ENCODE data around the gene CCNB1. TPM values are rescaled to one million over a fixed set of nuclear protein-coding genes. Genes with fewer than 3 reads are reported as not detected.
"Not testable (repeated sequence)": the region's sequence is repeated elsewhere in the genome, so short reads cannot be mapped to it uniquely, and the experiment has no call there.

CCNB1 gene
- total RNA-seq, 1 donor from 2014 or later, result 29.5 TPM

DNA sequence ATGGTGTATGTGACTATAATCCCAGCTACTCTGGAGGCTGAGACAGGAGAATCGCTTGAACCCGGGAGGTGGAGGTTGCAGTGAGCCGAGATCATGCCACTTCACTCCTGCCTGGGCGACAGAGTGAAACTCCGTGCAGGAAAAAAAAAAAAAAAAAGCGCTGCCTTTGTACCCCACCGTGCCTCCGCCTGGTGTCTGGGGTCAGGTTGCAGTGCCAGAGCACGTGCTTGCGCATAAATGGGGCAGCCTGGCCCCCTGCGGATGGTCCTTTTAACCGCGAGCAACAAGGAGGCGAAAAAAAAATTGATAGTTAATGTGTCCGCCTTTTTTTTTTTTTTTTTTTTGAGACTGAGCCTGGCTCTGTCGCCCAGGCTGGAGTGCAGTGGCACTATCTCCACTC is 6.3 kb upstream of the CCNB1 start:
- H3K27me3 Mint-ChIP-seq (ENCODE audit: low read depth), result no peaks in the 10 kb centered on the region
- H3K9me3 Mint-ChIP-seq (ENCODE audit: low read depth), result no peaks in the 10 kb centered on the region
- no peaks in the 10 kb centered on the region for H3K4me1 Mint-ChIP-seq (ENCODE audit: low read depth)
- no peak for DNase-seq (ENCODE audit: low spot score)
- H3K27ac Mint-ChIP-seq (ENCODE audit: unreplicated experiment), result no peak overlapping the region
- TF ChIP-seq, protein P1, sequence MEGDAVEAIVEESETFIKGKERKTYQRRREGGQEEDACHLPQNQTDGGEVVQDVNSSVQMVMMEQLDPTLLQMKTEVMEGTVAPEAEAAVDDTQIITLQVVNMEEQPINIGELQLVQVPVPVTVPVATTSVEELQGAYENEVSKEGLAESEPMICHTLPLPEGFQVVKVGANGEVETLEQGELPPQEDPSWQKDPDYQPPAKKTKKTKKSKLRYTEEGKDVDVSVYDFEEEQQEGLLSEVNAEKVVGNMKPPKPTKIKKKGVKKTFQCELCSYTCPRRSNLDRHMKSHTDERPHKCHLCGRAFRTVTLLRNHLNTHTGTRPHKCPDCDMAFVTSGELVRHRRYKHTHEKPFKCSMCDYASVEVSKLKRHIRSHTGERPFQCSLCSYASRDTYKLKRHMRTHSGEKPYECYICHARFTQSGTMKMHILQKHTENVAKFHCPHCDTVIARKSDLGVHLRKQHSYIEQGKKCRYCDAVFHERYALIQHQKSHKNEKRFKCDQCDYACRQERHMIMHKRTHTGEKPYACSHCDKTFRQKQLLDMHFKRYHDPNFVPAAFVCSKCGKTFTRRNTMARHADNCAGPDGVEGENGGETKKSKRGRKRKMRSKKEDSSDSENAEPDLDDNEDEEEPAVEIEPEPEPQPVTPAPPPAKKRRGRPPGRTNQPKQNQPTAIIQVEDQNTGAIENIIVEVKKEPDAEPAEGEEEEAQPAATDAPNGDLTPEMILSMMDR (IDR thresholded peaks at IDR 0.05), result no peak
- H3K36me3 Mint-ChIP-seq (ENCODE audit: low read depth), result no peaks in the 10 kb centered on the region
- H3K4me3 Mint-ChIP-seq (ENCODE audit: unreplicated experiment), result no peak overlapping the region

DNA sequence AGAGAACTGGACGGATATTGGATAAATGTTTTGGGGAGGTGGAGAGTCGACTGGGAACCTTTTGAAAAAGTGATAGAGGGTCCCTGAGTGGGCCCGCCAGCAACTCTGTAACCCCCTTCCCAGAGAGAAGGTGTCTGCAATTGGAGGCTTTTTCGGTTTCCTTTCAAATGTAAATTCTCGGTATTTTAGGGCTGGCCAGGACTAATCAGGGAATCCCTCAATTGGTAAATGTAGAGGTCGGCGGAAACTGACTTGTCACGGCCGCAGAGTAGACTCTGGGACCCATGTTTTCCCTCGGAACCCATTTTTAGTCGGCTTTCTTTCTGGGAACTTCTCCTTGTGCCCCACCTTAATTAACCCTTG is 524 bp downstream of the CCNB1 start:
- Mint-ChIP-seq H3K27me3 (ENCODE audit: low read depth) (no peaks in the 10 kb centered on the region), H3K36me3 (ENCODE audit: low read depth) (no peaks in the 10 kb centered on the region), H3K27ac (ENCODE audit: unreplicated experiment) (peak overlapping the region; percentile 94), H3K4me3 (ENCODE audit: unreplicated experiment) (peak overlapping the region; percentile 95), H3K9me3 (ENCODE audit: low read depth) (no peaks in the 10 kb centered on the region), H3K4me1 (ENCODE audit: low read depth) (peaks cover 31% of the 10 kb centered on the region)
- TF ChIP-seq, protein P1 (IDR thresholded peaks at IDR 0.05), result no peak
- DNase-seq (ENCODE audit: low spot score), result no peak

DNA sequence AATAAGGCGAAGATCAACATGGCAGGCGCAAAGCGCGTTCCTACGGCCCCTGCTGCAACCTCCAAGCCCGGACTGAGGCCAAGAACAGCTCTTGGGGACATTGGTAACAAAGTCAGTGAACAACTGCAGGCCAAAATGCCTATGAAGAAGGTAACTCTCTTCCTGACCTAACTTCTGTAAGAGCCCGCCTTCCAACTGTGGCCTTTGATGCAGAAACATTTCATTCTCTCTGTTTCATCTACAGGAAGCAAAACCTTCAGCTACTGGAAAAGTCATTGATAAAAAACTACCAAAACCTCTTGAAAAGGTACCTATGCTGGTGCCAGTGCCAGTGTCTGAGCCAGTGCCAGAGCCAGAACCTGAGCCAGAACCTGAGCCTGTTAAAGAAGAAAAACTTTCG is 979 bp downstream of the CCNB1 start:
- H3K4me1 Mint-ChIP-seq (ENCODE audit: low read depth), result peaks cover 31% of the 10 kb centered on the region
- peak overlapping the region; percentile 94 for H3K27ac Mint-ChIP-seq (ENCODE audit: unreplicated experiment)
- no peak for DNase-seq (ENCODE audit: low spot score)
- no peaks in the 10 kb centered on the region for H3K9me3 Mint-ChIP-seq (ENCODE audit: low read depth)
- no peaks in the 10 kb centered on the region for H3K36me3 Mint-ChIP-seq (ENCODE audit: low read depth)
- TF ChIP-seq, protein P1 (IDR thresholded peaks at IDR 0.05), result no peak
- H3K27me3 Mint-ChIP-seq (ENCODE audit: low read depth), result no peaks in the 10 kb centered on the region
- peak overlapping the region; percentile 95 for H3K4me3 Mint-ChIP-seq (ENCODE audit: unreplicated experiment)

DNA sequence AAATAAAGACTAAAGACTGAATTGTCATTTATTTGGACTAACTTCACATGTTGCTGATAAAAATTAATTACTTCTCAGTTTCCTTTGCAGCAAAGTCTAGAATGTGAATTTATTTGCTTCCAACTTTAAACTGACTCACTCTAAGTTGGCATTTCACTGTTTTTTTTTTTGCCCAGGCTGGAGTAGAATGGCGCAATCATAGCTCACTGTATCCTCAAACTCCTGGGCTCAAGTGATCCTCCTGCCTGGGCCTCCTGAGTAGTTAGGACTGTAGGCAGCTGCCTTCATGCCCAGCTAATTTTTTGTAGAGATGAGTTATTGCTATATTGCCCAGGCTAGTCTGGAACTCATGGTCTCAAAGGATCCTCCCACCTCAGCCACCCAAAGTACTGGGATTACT is 3.5 kb downstream of the CCNB1 start:
- DNase-seq (ENCODE audit: low spot score), result no peak
- peaks cover 31% of the 10 kb centered on the region for H3K4me1 Mint-ChIP-seq (ENCODE audit: low read depth)
- peaks cover 13% of the 10 kb centered on the region for H3K36me3 Mint-ChIP-seq (ENCODE audit: low read depth)
- H3K27ac Mint-ChIP-seq (ENCODE audit: unreplicated experiment), result no peak overlapping the region
- H3K27me3 Mint-ChIP-seq (ENCODE audit: low read depth), result no peaks in the 10 kb centered on the region
- peak overlapping the region; percentile 1 for H3K4me3 Mint-ChIP-seq (ENCODE audit: unreplicated experiment)
- TF ChIP-seq, protein P1 (IDR thresholded peaks at IDR 0.05), result no peak
- no peaks in the 10 kb centered on the region for H3K9me3 Mint-ChIP-seq (ENCODE audit: low read depth)

GRCh38 chr5:69170969-69171368 is 4.0 kb downstream of the CCNB1 start:
- Mint-ChIP-seq H3K27me3 (ENCODE audit: low read depth) (no peaks in the 10 kb centered on the region), H3K4me1 (ENCODE audit: low read depth) (peaks cover 30% of the 10 kb centered on the region)
- TF ChIP-seq, protein P1 (IDR thresholded peaks at IDR 0.05), result no peak

GRCh38 chr5:69181659-69182293 is 14.8 kb downstream of the CCNB1 start:
- not testable (repeated sequence) for H3K4me1 Mint-ChIP-seq (ENCODE audit: low read depth)

More at GRCh38 chr5:69170969-69171368, 4.0 kb downstream of the CCNB1 start:
- DNase-seq (ENCODE audit: low spot score), result no peak
- Mint-ChIP-seq H3K36me3 (ENCODE audit: low read depth) (peaks cover 13% of the 10 kb centered on the region), H3K4me3 (ENCODE audit: unreplicated experiment) (no peak overlapping the region), H3K27ac (ENCODE audit: unreplicated experiment) (no peak overlapping the region), H3K9me3 (ENCODE audit: low read depth) (no peaks in the 10 kb centered on the region)

More at GRCh38 chr5:69181659-69182293, 14.8 kb downstream of the CCNB1 start:
- not testable (repeated sequence) for H3K36me3 Mint-ChIP-seq (ENCODE audit: low read depth); DNase-seq (ENCODE audit: low spot score); H3K27me3 Mint-ChIP-seq (ENCODE audit: low read depth); H3K9me3 Mint-ChIP-seq (ENCODE audit: low read depth); H3K27ac Mint-ChIP-seq (ENCODE audit: unreplicated experiment)
- H3K4me3 Mint-ChIP-seq (ENCODE audit: unreplicated experiment), result peak overlapping the region; percentile 11

Measured in chondrocyte (in vitro differentiated cells).